ENCODE data around the gene NAA35.
"Not testable (repeated sequence)": the region's sequence is repeated elsewhere in the genome, so short reads cannot be mapped to it uniquely, and the experiment has no call there.

Gene NAA35

GRCh38 chr9:85944672-85945071 lies 3.7 kb downstream of the NAA35 start:
- no peak for DNase-seq (ENCODE audit: low spot score)

GRCh38 chr9:85949586-85950335 lies 8.8 kb downstream of the NAA35 start:
- DNase-seq (ENCODE audit: low spot score): no peak

GRCh38 chr9:85959955-85960354 lies 19.0 kb downstream of the NAA35 start:
- DNase-seq (ENCODE audit: low spot score): no peak

GRCh38 chr9:85960688-85961093 lies 19.7 kb downstream of the NAA35 start:
- DNase-seq (ENCODE audit: low spot score): no peak

GRCh38 chr9:85964526-85964925 lies 23.6 kb downstream of the NAA35 start:
- DNase-seq (ENCODE audit: low spot score): no peak

- no peak for DNase-seq (ENCODE audit: low spot score)
Measured at GRCh38 chr9:85964949-85965348, 24.0 kb downstream of the NAA35 start.

GRCh38 chr9:85969727-85970126 lies 28.8 kb downstream of the NAA35 start:
- DNase-seq (ENCODE audit: low spot score): no peak

GRCh38 chr9:85971731-85972130 lies 30.8 kb downstream of the NAA35 start:
- DNase-seq (ENCODE audit: low spot score): no peak

- DNase-seq (ENCODE audit: low spot score): no peak
Measured at GRCh38 chr9:85973238-85973637, 32.3 kb downstream of the NAA35 start.

- not testable (repeated sequence) for DNase-seq (ENCODE audit: low spot score)
Measured at GRCh38 chr9:85974055-85974547, 33.2 kb downstream of the NAA35 start.

- DNase-seq (ENCODE audit: low spot score): no peak
Measured at GRCh38 chr9:85978496-85978895, 37.5 kb downstream of the NAA35 start.

GRCh38 chr9:85981369-85981768 lies 40.4 kb downstream of the NAA35 start:
- DNase-seq (ENCODE audit: low spot score): no peak

- no peak for DNase-seq (ENCODE audit: low spot score)
Measured at GRCh38 chr9:85984457-85984856, 43.5 kb downstream of the NAA35 start.

GRCh38 chr9:85987236-85987635 lies 46.3 kb downstream of the NAA35 start:
- DNase-seq (ENCODE audit: low spot score): no peak

GRCh38 chr9:85994191-85994590 lies 53.2 kb downstream of the NAA35 start:
- no peak for DNase-seq (ENCODE audit: low spot score)

GRCh38 chr9:85995097-85995496 lies 54.2 kb downstream of the NAA35 start:
- no peak for DNase-seq (ENCODE audit: low spot score)

GRCh38 chr9:85995599-85995998 lies 54.7 kb downstream of the NAA35 start:
- DNase-seq (ENCODE audit: low spot score): no peak

- no peak for DNase-seq (ENCODE audit: low spot score)
Measured at GRCh38 chr9:86005253-86005775, 64.4 kb downstream of the NAA35 start.

GRCh38 chr9:86009133-86009532 lies 68.2 kb downstream of the NAA35 start:
- DNase-seq (ENCODE audit: low spot score): no peak

GRCh38 chr9:86020731-86021130 lies 79.8 kb downstream of the NAA35 start:
- DNase-seq (ENCODE audit: low spot score): no peak

- no peak for DNase-seq (ENCODE audit: low spot score)
Measured at GRCh38 chr9:86021166-86021565, 80.2 kb downstream of the NAA35 start.

GRCh38 chr9:86022687-86023266 lies 81.8 kb downstream of the NAA35 start:
- no peak for DNase-seq (ENCODE audit: low spot score)

GRCh38 chr9:86027767-86028166 lies 86.8 kb downstream of the NAA35 start:
- no peak for DNase-seq (ENCODE audit: low spot score)
